Measurements from ENCODE around the gene CTU2.

- TF ChIP-seq POLR2A (IDR thresholded peaks at IDR 0.05) (no peak), CTCF (IDR thresholded peaks at IDR 0.05) (no peak), POLR2AphosphoS5 (IDR thresholded peaks at IDR 0.05) (no peak), EP300 (IDR thresholded peaks at IDR 0.05) (no peak)
These were observed 24.6 kb downstream of the CTU2 start for GRCh38 chr16:88730632-88731607.
